ENCODE measurements around the gene HNRNPAB.

Gene HNRNPAB

GRCh38 chr5:178230879-178231538, 26.7 kb downstream of the HNRNPAB start:
- in situ Hi-C loops (cut with HindIII; ENCODE audit: low pct_unique_long_range_greater_than_20kb, low sequenced_read_pairs) = no loop called here
- DNase-seq (ENCODE audit: low read depth in 1 of 2, low spot score in 1 of 2) = no peak

GRCh38 chr5:178231539-178232123, 27.3 kb downstream of the HNRNPAB start:
- in situ Hi-C loops (cut with HindIII; ENCODE audit: low pct_unique_long_range_greater_than_20kb, low sequenced_read_pairs) = no loop called here
- DNase-seq (ENCODE audit: low read depth in 1 of 2, low spot score in 1 of 2) = no peak
- TF ChIP-seq JUND (IDR thresholded peaks at IDR 0.05; ENCODE audit: low read depth) = no peak

More at GRCh38 chr5:178230879-178231538, 26.7 kb downstream of the HNRNPAB start:
- TF ChIP-seq JUND (IDR thresholded peaks at IDR 0.05; ENCODE audit: low read depth) = no peak

- DNase-seq (ENCODE audit: low read depth in 1 of 2, low spot score in 1 of 2) = peak; percentile 70 to 84
- in situ Hi-C loops (cut with HindIII; ENCODE audit: low pct_unique_long_range_greater_than_20kb, low sequenced_read_pairs) = no loop called here
- no peak for TF ChIP-seq JUND (IDR thresholded peaks at IDR 0.05; ENCODE audit: low read depth)
Observed at GRCh38 chr5:178232124-178232919, 28.0 kb downstream of the HNRNPAB start, which contains the start of gene PHYKPL. Gene PHYKPL, minus strand, starts transcription at chr5:178232802. Its CDS starts 252 bp downstream, at chr5:178232550.

GRCh38 chr5:178232920-178233429, 28.6 kb downstream of the HNRNPAB start:
- no peak for TF ChIP-seq JUND (IDR thresholded peaks at IDR 0.05; ENCODE audit: low read depth)
- no peak for DNase-seq (ENCODE audit: low read depth in 1 of 2, low spot score in 1 of 2)
- in situ Hi-C loops (cut with HindIII; ENCODE audit: low pct_unique_long_range_greater_than_20kb, low sequenced_read_pairs) = no loop called here

GRCh38 chr5:178234121-178234749, 29.9 kb downstream of the HNRNPAB start:
- no peak for DNase-seq (ENCODE audit: low read depth in 1 of 2, low spot score in 1 of 2)
- no peak for TF ChIP-seq JUND (IDR thresholded peaks at IDR 0.05; ENCODE audit: low read depth)
- in situ Hi-C loops (cut with HindIII; ENCODE audit: low pct_unique_long_range_greater_than_20kb, low sequenced_read_pairs) = no loop called here

GRCh38 chr5:178234750-178235587, 30.6 kb downstream of the HNRNPAB start:
- TF ChIP-seq JUND (IDR thresholded peaks at IDR 0.05; ENCODE audit: low read depth) = no peak
- in situ Hi-C loops (cut with HindIII; ENCODE audit: low pct_unique_long_range_greater_than_20kb, low sequenced_read_pairs) = no loop called here
- DNase-seq (ENCODE audit: low read depth in 1 of 2, low spot score in 1 of 2) = peak; percentile 75 to 76

- no peak for DNase-seq (ENCODE audit: low read depth in 1 of 2, low spot score in 1 of 2)
- no peak for TF ChIP-seq JUND (IDR thresholded peaks at IDR 0.05; ENCODE audit: low read depth)
Observed at GRCh38 chr5:178235588-178235974, 31.2 kb downstream of the HNRNPAB start.

GRCh38 chr5:178236126-178236525, 31.8 kb downstream of the HNRNPAB start:
- in situ Hi-C loops (cut with HindIII; ENCODE audit: low pct_unique_long_range_greater_than_20kb, low sequenced_read_pairs) = no loop called here
- no peak for TF ChIP-seq JUND (IDR thresholded peaks at IDR 0.05; ENCODE audit: low read depth)
- DNase-seq (ENCODE audit: low read depth in 1 of 2, low spot score in 1 of 2) = no peak

More at GRCh38 chr5:178235588-178235974, 31.2 kb downstream of the HNRNPAB start:
- in situ Hi-C loops (cut with HindIII; ENCODE audit: low pct_unique_long_range_greater_than_20kb, low sequenced_read_pairs) = no loop called here

GRCh38 chr5:178236679-178237078, 32.3 kb downstream of the HNRNPAB start:
- no peak for TF ChIP-seq JUND (IDR thresholded peaks at IDR 0.05; ENCODE audit: low read depth)
- in situ Hi-C loops (cut with HindIII; ENCODE audit: low pct_unique_long_range_greater_than_20kb, low sequenced_read_pairs) = no loop called here
- peak in 1 of 2 experiments; percentile 51 for DNase-seq (ENCODE audit: low read depth in 1 of 2, low spot score in 1 of 2)

- TF ChIP-seq JUND (IDR thresholded peaks at IDR 0.05; ENCODE audit: low read depth) = no peak
- peak in 1 of 2 experiments; percentile 46 for DNase-seq (ENCODE audit: low read depth in 1 of 2, low spot score in 1 of 2)
- in situ Hi-C loops (cut with HindIII; ENCODE audit: low pct_unique_long_range_greater_than_20kb, low sequenced_read_pairs) = no loop called here
Observed at GRCh38 chr5:178237431-178238312, 33.3 kb downstream of the HNRNPAB start.

- in situ Hi-C loops (cut with HindIII; ENCODE audit: low pct_unique_long_range_greater_than_20kb, low sequenced_read_pairs) = no loop called here
- DNase-seq (ENCODE audit: low read depth in 1 of 2, low spot score in 1 of 2) = no peak
- TF ChIP-seq JUND (IDR thresholded peaks at IDR 0.05; ENCODE audit: low read depth) = no peak
Observed at GRCh38 chr5:178238313-178238635, 33.9 kb downstream of the HNRNPAB start.
